Mucosa of stomach (tissue), 1 donor: ENCODE data around the gene LIM2.

Experiments
- H3K27me3 ChIP-seq: one replicate; pipeline ENCODE4 v1.7.0; 2013; ENCODE audit warnings: mild to moderate bottlenecking, low read length; ENCODE audit not compliant: control insufficient read depth, insufficient read depth
- H3K36me3 ChIP-seq: one replicate; pipeline ENCODE4 v1.7.0; 2013; ENCODE audit warnings: low read length; ENCODE audit not compliant: control insufficient read depth, insufficient read depth
- H3K4me1 ChIP-seq: one replicate; pipeline ENCODE4 v1.7.0; 2013; ENCODE audit warnings: mild to moderate bottlenecking, low read length; ENCODE audit not compliant: control insufficient read depth, insufficient read depth
- H3K4me3 ChIP-seq: one replicate; pipeline ENCODE4 v1.7.0; 2013; ENCODE audit warnings: low read length
- H3K9ac ChIP-seq: one replicate; pipeline ENCODE4 v1.7.0; 2013; ENCODE audit warnings: mild to moderate bottlenecking, low read length, moderate library complexity
- H3K9me3 ChIP-seq: one replicate; pipeline ENCODE4 v1.7.0; 2013; ENCODE audit warnings: mild to moderate bottlenecking, low read length, moderate library complexity; ENCODE audit not compliant: control insufficient read depth
- donor health status: Pancreatic carcinoma.

LIM2 gene

DNA sequence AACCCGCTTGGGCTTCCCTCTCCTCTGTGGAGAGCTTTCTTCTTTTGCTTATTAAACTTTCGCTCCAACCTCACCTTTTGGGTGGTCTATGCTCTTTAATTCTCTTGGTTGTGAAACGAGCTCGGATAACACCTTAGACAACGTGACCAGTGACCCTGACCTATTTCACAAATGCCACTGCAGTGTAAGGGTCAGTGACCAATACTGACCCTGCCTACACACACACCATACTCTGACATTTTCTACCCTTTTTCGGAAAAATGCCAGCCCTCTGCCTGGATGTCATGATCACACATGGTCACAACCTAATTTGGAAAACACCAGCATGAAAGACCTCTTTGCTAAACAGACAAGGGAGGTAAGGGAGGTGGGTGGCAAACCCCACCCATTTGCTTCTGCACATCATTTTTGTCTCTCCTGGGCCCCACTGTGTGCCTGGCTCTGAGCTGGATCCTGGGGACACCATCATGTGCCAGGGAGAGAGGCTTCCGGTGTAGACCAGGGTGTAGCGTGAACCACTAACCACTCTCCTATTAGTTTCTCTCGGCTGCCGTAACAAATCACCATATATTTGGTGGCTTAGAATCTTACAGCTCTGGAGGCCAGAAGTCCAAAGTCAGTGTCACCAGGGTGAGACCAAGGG lies 31.5 kb downstream of the LIM2 start:
- Histone ChIP-seq H3K36me3 (no peaks in the 10 kb centered on the region), H3K9ac (no peak overlapping the region), H3K9me3 (no peaks in the 10 kb centered on the region), H3K4me3 (no peak overlapping the region), H3K27me3 (no peaks in the 10 kb centered on the region), H3K4me1 (no peaks in the 10 kb centered on the region)

DNA sequence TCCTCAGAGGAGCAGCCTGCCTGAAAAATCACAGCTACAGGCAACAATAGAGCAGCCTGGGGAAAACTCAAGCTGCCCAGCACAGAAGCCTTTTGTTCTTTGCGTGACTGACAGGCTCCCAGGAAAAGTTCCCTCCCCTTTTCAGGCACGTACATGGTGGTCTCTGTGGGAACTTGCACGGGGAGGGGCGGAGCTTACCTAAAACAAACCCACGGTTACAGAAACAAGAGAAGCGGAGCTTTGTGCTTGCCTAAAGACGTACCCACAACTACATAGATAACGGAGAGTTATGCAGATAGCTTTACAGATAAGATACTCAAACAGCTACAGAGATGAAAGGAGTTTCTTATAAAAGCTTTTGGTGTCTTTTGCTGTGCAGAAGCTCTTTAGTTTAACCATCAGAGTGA lies 33.0 kb downstream of the LIM2 start:
- Histone ChIP-seq H3K36me3 (no peaks in the 10 kb centered on the region), H3K27me3 (no peaks in the 10 kb centered on the region), H3K9ac (no peak overlapping the region), H3K4me3 (no peak overlapping the region), H3K4me1 (no peaks in the 10 kb centered on the region), H3K9me3 (no peaks in the 10 kb centered on the region)

DNA sequence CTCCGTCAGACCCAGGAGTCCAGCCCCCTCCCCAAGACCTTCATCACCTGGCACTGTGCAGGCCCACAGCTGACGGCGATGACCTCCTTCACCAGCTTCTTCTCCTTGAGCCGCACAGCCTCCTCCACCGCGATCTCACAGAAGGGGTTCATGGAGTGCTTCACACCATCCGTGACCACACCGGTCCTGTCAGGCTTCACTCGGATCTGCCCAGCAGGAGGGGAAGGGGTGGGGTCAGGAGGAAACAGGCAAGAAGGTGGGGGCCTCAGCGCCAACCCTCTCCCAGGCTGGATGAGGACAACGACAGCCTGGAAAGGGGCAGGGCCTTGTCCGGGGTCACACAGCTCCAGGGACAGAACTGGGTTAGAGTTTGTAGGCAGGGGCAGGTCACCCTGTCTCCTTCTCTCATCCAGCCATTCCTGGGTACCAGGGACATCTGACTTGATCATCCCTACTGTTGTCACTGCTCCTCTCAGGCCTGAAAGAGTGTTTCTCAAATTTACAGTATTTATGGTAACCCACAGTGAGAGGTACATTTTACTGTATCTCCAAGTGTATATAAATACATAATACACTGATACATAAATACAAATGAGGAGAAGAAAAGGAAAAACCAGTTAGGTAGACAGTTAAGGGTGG lies 33.6 kb downstream of the LIM2 start:
- Histone ChIP-seq H3K27me3 (no peaks in the 10 kb centered on the region), H3K4me1 (no peaks in the 10 kb centered on the region), H3K9ac (no peak overlapping the region), H3K4me3 (no peak overlapping the region), H3K9me3 (no peaks in the 10 kb centered on the region), H3K36me3 (no peaks in the 10 kb centered on the region)

DNA sequence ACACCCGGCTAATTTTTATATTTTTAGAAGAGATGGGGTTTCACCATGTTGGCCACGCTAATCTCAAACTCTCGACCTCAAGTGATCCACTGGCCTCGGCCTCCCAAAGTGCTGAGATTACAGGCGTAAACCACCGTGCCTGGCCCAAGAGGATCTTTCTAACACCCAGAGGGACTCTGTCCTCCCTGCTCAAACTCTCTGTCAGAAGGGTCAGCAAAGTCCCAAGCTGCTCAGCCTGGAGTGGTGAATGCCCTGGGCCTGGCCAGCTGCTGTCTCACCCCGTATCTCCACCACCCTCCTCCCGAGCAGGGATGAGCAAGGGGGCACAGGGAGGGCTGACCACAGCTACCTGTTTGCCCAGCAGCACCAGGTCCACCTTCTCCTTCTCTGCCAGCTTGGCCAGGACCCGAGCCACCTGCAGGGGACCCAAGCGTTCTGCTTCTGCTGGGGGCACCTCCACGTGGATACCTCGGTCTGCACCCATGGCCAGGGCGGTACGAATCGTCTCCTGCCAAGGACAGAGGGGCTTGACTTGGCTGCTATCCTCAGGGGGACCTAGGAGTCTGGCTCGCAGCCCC lies 34.9 kb downstream of the LIM2 start:
- Histone ChIP-seq H3K4me3 (no peak overlapping the region), H3K4me1 (no peaks in the 10 kb centered on the region), H3K36me3 (no peaks in the 10 kb centered on the region), H3K9me3 (no peaks in the 10 kb centered on the region), H3K9ac (no peak overlapping the region), H3K27me3 (no peaks in the 10 kb centered on the region)

DNA sequence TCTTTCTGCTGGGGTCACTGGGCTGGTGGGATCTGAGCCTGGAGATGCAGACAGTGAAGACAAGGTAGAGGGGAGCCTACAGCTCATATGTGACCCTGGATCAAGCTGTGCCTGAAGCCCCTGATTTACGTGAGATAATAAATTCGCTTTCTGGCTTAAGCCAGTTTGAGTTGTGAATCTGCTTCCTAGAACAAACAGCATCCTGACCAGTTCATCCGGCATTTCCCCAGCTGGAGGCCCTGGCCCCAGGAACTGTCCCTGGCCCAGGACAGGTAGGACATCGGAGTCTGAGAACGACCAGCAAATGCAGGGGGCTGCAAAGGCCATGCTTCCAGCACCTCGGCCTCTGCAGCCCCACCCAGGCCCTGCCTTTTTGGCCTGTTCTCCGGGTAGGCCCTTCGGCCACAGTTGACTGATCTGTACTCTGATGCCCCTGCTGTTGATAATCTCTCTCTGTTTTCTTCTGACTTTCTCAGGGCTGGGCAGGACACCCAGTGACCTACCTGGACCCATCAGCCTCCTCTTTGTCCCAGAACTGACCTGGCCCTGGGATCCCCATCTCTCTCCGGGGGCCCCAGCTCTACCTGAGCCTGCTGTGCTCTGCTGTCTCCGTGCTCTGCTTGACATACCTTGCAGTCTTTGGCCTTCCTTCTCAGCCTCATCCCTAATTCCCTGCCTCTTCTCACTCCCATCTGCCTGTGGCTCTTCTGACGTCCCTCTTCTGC lies 36.3 kb downstream of the LIM2 start:
- Histone ChIP-seq H3K27me3 (no peaks in the 10 kb centered on the region), H3K9ac (no peak overlapping the region), H3K36me3 (no peaks in the 10 kb centered on the region)

DNA sequence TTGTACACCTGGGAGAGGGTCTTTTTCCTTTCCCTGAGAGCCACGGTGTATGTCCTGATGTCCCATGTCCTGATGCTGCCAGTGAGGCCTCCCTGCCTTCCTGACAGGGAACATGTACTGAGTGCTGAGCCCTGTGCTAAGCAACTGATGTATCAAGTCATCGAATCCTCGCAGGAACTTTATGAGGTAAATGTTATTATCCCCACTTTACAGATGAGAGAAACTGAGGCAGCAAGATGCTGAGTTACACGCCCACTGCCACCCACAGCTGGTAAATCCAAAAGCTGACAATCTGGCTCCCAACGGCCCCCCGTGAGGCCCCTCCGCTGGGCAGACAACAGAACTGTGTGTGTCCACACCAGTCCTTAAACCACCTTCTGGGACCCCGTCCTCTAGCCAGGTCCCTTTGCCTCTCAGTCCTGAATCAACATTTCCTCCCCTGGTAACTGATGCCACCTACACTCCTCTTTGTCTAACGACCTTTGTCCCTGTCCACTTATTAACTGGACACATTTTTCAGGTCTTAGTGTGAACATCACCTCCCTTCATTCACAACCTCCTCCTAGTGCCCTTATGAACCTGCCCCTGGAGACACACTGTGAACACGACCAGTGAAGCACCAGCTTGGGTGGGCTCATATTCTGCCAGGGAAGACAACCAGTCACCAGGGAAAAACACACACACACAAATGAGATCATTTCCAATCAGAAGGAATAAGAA lies 40.4 kb downstream of the LIM2 start:
- H3K4me1 ChIP-seq = no peaks in the 10 kb centered on the region
- no peaks in the 10 kb centered on the region for H3K9me3 ChIP-seq
- H3K9ac ChIP-seq = no peak overlapping the region
- no peaks in the 10 kb centered on the region for H3K36me3 ChIP-seq
- no peak overlapping the region for H3K4me3 ChIP-seq
- no peaks in the 10 kb centered on the region for H3K27me3 ChIP-seq

More for the DNA sequence above, 36.3 kb downstream of the LIM2 start:
- no peaks in the 10 kb centered on the region for H3K9me3 ChIP-seq
- no peak overlapping the region for H3K4me3 ChIP-seq
- no peaks in the 10 kb centered on the region for H3K4me1 ChIP-seq

DNA sequence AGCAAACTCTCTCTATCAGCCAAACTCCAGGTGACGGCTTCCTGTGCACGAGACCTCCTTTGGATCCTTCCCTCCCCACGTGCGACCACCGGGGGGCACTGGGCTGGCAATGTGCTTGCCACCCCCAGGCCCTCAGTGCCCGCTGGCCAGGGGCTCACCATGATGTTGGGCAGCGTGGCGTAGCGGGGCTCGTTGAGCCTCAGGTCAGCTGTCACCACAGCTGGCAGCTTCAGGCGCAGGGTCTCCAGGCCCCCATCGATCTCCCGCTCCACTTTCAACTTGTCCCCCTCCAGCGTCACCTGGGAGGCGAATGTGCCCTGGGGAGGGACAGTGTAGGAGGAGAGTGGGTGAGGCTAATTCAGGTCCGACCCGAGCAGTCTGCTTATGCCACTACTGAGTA lies 41.0 kb downstream of the LIM2 start:
- H3K9me3 ChIP-seq = no peaks in the 10 kb centered on the region
- H3K36me3 ChIP-seq = no peaks in the 10 kb centered on the region
- H3K9ac ChIP-seq = no peak overlapping the region
- H3K4me3 ChIP-seq = no peak overlapping the region
- H3K27me3 ChIP-seq = no peaks in the 10 kb centered on the region
- H3K4me1 ChIP-seq = no peaks in the 10 kb centered on the region

DNA sequence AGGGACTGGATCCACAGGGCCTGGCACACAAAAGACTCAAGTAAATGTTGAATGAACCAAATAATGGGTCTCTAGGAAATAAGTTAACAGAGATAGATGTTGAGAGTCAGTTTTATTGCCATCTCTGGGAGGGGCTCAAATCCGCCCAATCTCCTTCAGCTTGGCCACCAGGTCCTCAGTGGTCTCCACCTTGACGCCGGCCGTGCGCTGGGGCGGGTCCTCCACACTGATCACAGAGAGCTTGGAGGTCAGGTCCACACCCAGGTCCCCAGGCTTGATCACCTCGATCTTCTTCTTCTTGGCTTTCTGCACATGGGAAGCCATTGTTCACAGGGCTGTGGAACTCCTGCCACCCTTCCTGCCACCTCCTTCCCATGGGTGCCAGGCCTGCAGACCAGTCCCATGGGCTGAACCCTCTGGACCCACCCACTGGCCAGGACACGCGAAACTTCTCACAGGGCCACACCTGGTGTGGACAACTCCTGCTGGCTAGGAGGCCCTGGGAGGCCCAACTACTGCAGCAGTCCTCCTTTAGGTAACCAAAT lies 42.6 kb downstream of the LIM2 start:
- H3K27me3 ChIP-seq = peaks cover 6% of the 10 kb centered on the region
- no peak overlapping the region for H3K9ac ChIP-seq
- H3K36me3 ChIP-seq = no peaks in the 10 kb centered on the region
- H3K9me3 ChIP-seq = no peaks in the 10 kb centered on the region
- H3K4me1 ChIP-seq = peaks cover 4% of the 10 kb centered on the region
- no peak overlapping the region for H3K4me3 ChIP-seq

DNA sequence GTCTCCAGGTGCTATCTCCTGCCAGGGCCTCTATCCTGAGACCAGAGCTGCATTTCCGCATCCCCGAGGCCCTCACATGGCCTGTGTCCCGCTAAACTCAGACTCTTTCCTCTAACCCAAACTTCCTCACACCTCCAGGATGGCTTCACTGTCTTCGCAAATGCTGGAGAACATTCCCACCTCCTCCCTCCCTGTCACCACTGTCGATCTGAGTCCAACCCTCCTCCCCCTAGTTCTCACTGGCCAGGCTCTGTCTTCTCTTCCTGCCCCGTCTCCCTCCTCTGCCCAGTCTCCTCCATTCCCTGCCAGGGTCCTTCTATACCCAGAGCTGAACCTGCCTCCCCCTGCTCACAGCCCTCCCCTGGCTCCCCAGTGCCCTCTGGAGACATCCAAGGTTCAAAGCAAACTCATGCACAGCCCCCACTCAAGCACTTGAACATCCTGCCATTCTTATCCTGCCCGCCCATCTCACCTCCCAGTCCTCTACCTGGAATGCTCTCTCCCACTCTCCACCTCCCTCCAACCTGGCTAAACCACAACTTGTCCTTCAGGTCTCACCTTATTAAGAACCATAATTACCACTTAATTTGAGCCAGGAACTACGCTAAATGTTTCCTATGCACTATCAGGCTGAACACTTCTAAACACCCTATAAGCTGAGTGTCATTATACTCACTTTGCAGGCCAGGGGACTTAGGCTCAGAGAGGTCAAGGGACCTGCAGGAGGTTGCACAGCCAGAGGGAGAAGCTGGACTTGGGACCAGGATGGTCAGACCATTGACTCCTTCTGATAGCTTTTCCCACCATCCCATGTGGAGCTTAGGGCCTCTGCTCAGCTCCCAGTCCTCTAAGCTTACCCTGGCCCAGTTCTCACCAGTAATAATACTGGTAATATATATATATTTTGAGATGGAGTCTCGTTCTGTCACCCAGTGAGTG lies 44.9 kb downstream of the LIM2 start:
- Histone ChIP-seq H3K4me3 (no peak overlapping the region), H3K36me3 (no peaks in the 10 kb centered on the region), H3K9ac (no peak overlapping the region), H3K27me3 (peaks cover 6% of the 10 kb centered on the region), H3K4me1 (peaks cover 8% of the 10 kb centered on the region), H3K9me3 (no peaks in the 10 kb centered on the region)

DNA sequence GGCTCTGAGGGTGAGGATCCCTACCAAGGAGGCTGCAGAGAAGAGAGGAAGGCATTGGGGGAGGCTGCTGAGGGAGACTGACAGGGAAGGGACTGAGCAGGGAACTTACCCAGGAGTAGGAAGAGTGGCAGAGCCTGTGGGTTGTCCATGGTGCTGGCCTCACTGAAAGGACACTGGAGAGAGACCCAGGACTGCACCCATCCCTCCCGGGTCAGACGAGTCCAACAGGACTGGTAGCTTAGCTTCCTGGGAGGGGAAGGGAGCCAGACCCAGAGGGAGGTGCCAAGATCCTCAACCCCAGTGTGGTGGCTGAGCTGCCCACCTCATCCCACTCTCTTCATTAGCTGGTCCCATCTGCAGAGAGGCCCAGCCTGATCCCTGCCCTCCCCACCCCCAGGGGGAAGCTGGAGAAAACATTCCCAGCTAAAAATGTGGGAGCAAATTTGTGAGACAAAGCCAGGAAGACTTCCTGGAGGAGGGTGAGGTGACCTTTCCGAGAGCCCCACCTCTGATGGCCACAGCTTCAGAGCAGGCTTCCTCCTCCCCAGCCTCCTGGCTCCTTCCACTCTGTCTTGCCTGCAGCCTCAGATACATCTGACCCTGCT lies 45.7 kb downstream of the LIM2 start, which contains the start of gene VSIG10L:
VSIG10L (minus strand) TSS at position 164 of the 605 bp plus-strand sequence; CDS start at position 149, 15 bp downstream.
- H3K9ac ChIP-seq = no peak within 1 kb of the TSS
- H3K9me3 ChIP-seq = no peaks in the 10 kb centered on the region
- H3K4me1 ChIP-seq = peaks cover 8% of the 10 kb centered on the region
- H3K27me3 ChIP-seq = peaks cover 6% of the 10 kb centered on the region
- no peak within 1 kb of the TSS for H3K4me3 ChIP-seq
- no peaks in the 10 kb centered on the region for H3K36me3 ChIP-seq
